ENCODE data around the gene CCT8.

DNA sequence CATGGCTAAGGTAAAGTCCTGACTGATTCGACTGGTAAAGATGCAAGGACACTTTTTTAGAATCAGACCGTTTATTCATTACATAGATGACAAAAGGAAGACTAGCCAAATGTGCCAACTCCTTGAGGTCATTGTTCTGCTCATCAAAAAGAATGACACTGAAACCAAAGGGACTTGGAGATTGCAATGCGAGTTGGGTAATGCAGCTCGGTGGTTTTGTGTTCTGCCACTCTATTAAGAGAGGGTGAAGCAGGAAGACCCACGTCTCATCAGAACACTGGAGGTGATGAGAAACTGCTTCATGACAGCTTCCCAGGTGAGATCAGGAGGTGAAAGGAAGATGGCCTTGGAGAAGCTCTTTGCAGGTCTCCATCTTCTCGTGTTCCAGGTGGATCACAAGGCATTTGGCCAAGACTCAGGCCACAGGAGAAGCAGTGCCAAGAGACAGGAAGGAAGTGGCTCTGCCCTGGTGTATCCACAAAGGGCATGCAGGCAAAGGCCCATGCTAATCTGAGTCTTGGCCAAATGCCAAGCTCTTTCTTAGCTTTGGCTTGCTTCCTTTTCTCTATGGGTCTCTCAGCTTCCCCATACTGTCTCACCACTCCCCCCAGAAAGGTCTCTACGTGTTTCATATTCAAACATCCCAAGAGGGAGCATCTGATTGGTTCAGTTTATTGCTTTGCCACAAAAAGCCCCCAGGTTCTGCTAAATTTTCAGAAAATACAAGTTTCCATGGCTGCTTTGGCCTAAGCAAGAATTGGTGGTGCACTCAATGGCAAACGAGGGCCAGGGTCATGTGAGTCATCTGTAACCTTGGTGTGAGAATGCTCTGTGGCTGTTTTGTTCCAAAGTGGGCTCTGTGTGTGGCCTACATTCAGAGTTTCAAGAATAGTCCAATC is 5.7 kb upstream of the CCT8 start:
- TF ChIP-seq EZH2 (IDR thresholded peaks at IDR 0.05; ENCODE audit: insufficient read depth, poor library complexity, severe bottlenecking): no peak
- TF ChIP-seq EZH2phosphoT487 (IDR thresholded peaks at IDR 0.05; ENCODE audit: insufficient read depth, low read depth): no peak
